Heart right ventricle (tissue), 16 donors: Measurements from ENCODE around the gene SLAMF7. TPM values are rescaled to one million over a fixed set of nuclear protein-coding genes. Genes with fewer than 3 reads are reported as not detected.
A peak's percentile ranks its signal among the peaks of the same experiment; 100 is the strongest.

Experiments
- ATAC-seq, 8 donors: fragments of 200-7000 bp; cut with Tn5 transposase; one replicate each; pipeline ENCODE4 v1.9.1; 2020; ENCODE audit warnings: mild to moderate bottlenecking in 8 of 8, moderate library complexity in 8 of 8, moderate number of reproducible peaks in 1 of 8
- DNase-seq, 2 donors: peaks; one replicate each; pipeline ENCODE4 v3.0.0-alpha.2; 2020
- H3K27ac ChIP-seq, 10 donors: fragments of 200-600 bp; sonication (generic) in 2 of 10; one replicate each; pipeline versions ENCODE4 v1.5.0 to v1.8.0; 2020 to 2022; ENCODE audit warnings: mild to moderate bottlenecking in 3 of 10
- H3K27me3 ChIP-seq, 7 donors: fragments of 200-600 bp; one replicate each; pipeline ENCODE4 v1.8.0; 2021 to 2022; ENCODE audit warnings: mild to moderate bottlenecking in 2 of 7
- H3K36me3 ChIP-seq, 9 donors: fragments of 200-600 bp; sonication (generic) in 1 of 9; one replicate each; pipeline versions ENCODE4 v1.5.0 to v1.8.0; 2020 to 2022; ENCODE audit warnings: mild to moderate bottlenecking in 2 of 9
- H3K4me1 ChIP-seq, 9 donors: fragments of 200-600 bp; sonication (generic) in 1 of 9; one replicate each; pipeline versions ENCODE4 v1.5.0 to v1.8.0; 2020 to 2022; ENCODE audit warnings: mild to moderate bottlenecking in 4 of 9
- H3K4me3 ChIP-seq, 10 donors: fragments of 200-600 bp; sonication (generic) in 2 of 10; one replicate each; pipeline versions ENCODE4 v1.5.0 to v1.8.0; 2020 to 2022; ENCODE audit warnings: mild to moderate bottlenecking in 7 of 10, moderate library complexity in 2 of 10
- H3K9me3 ChIP-seq, 11 donors: fragments of 200-600 bp in 10 of 11; sonication (generic) in 2 of 11; one replicate each; pipeline versions ENCODE4 v1.5.0 to v1.8.0; 2013 to 2022; ENCODE audit warnings: mild to moderate bottlenecking in 2 of 11, control low read depth in 1 of 11, moderate library complexity in 1 of 11
- CTCF ChIP-seq, 9 donors: fragments of 200-600 bp; sonication (generic) in 2 of 9; IDR thresholded peaks; one replicate each; pipeline versions ENCODE4 v1.5.0 to v1.8.0; 2021 to 2022; ENCODE audit warnings: antibody characterized with exemption in 9 of 9, mild to moderate bottlenecking in 5 of 9, moderate library complexity in 1 of 9
- WGBS, 2 donors: extraction: QIAGEN DNeasy Blood & Tissue Kit; methylation state at CpG; one replicate each; pipeline ENCODE4 v1.1.7; 2013; ENCODE audit warnings: inconsistent platforms in 1 of 2; 5-methylcytosine and 5-hydroxymethylcytosine counted together
- intact Hi-C, 10 donors: fragments of 100-400 bp; cut with DNase I; formaldehyde crosslinking; loops; one replicate each; pipeline versions ENCODE4 v1.11.1 to v1.14.2; 2022
- polyA plus RNA-seq, 2 donors: library from polyadenylated mRNA; stranded (reverse); fragments of 200-250 nt; gene quantifications; one replicate each; pipeline ENCODE4 v1.2.3, GENCODE V29; 2013
- total RNA-seq, 10 donors: library from RNA; stranded (reverse); fragmentation: NEBNext Ultra II Directional in 3 of 10; extraction: Animal tissue kit (Norgen Biotek cat#: 25700) in 3 of 10; gene quantifications; one replicate each; pipeline versions ENCODE4 v1.2.1 to v1.2.4, GENCODE V29; 2021 to 2023
- donor health status: Arrhythmogenic right ventricular cardiomyopathy.
- donor health status: ischemic (EF 13 %, LVEDD 7.1; RV severe dilation, severe dysfunction).
- donor health status: healthy with polysubstance abuse.
- donor health status: DM: no; HTN: yes; CAD: no.
- donor health status: DM: no; HTN: no; CAD: no.
- donor health status: ischemic (EF 25% LVEDD 6.9; RV normal size, moderate dysfunction).
- donor health status: ischemic (EF 25% LVEDD 5.7; RV mildly dilated, moderate dysfunction).
- donor health status: healthy.
- donor health status: DM: yes; HTN: yes; CAD: no.
- donor health status: Ischemic cardiomyopathy.
- donor health status: ischemic (EF 35%, LVEDD 5.7; RV mildly dilated, moderate dysfunction).
- donor health status: nonischemic (EF 11% LVEDD 7.7; RV severe dilation, severe dysfunction).
- donor health status: DM: yes; HTN: yes; CAD: no.
- donor health status: PGD.
- donor health status: ischemic (EF 29% LVEDD 5.4; RV normal size, mild dysfunction).
- donor health status: nonischemic (EF 23%, LVEDD 6.1; RV moderate dilation, normal function).

SLAMF7 gene
- total and polyA plus RNA-seq, 12 donors = 0.11 to 19.4 (median 0.28) TPM

GRCh38 chr1:160767395-160768294 is 28.6 kb downstream of the SLAMF7 start:
- 56 to 65% methylated on average over 8 of the region's 8 CpGs for WGBS, 2 donors
- intact Hi-C loops = loop anchor here in 1 of 10 donors (5.0 kb wide), 1 partner anchor 40 kb away; no protein-coding TSS in a partner anchor
- Histone ChIP-seq H3K27me3 (peaks cover 0 to 4% (median 0%) of the 10 kb centered on the region in 7 donors), H3K9me3 (peaks cover 0 to 2% (median 0%) of the 10 kb centered on the region in 11 donors), H3K4me3 (peak overlapping the region in 4 of 10 donors; percentile 11 to 34 (median 24)), H3K4me1 (peaks cover 0 to 22% (median 0%) of the 10 kb centered on the region in 9 donors), H3K36me3 (no peaks in the 10 kb centered on the region), H3K27ac (peak overlapping the region in 1 of 10 donors; percentile 83)
- peak in 2 of 8 donors; percentile 11 to 27 for ATAC-seq
- TF ChIP-seq CTCF (IDR thresholded peaks at IDR 0.05) = no peak
- DNase-seq = no peak

- peak in 6 of 8 donors; percentile 55 to 72 (median 62) for ATAC-seq
- DNase-seq = peak; percentile 38 to 41
- Histone ChIP-seq H3K4me3 (peak overlapping the region in 4 of 10 donors; percentile 11 to 34 (median 24)), H3K27me3 (peaks cover 0 to 10% (median 2%) of the 10 kb centered on the region in 7 donors), H3K36me3 (no peaks in the 10 kb centered on the region), H3K4me1 (peaks cover 0 to 22% (median 0%) of the 10 kb centered on the region in 9 donors), H3K9me3 (peaks cover 0 to 2% (median 0%) of the 10 kb centered on the region in 11 donors), H3K27ac (peak overlapping the region in 1 of 10 donors; percentile 83)
- intact Hi-C loops = loop anchor here in 1 of 10 donors (5.0 kb wide), 1 partner anchor 41 kb away; no protein-coding TSS in a partner anchor
- peak in 6 of 9 donors; percentile 28 to 78 (median 38) for TF ChIP-seq CTCF (IDR thresholded peaks at IDR 0.05)
These were observed 29.2 kb downstream of the SLAMF7 start for GRCh38 chr1:160768295-160768657.

- Histone ChIP-seq H3K4me1 (peaks cover 0 to 13% (median 0%) of the 10 kb centered on the region in 9 donors), H3K9me3 (peaks cover 0 to 2% (median 0%) of the 10 kb centered on the region in 11 donors), H3K27me3 (peaks cover 0 to 19% (median 12%) of the 10 kb centered on the region in 7 donors), H3K27ac (no peak overlapping the region), H3K36me3 (no peaks in the 10 kb centered on the region), H3K4me3 (no peak overlapping the region)
- WGBS, 2 donors = 86 to 90% methylated on average over 1 of the region's 1 CpG
- no peak for TF ChIP-seq CTCF (IDR thresholded peaks at IDR 0.05)
- intact Hi-C loops = no loop called here
- no peak for ATAC-seq
- no peak for DNase-seq
These were observed 33.3 kb downstream of the SLAMF7 start for GRCh38 chr1:160772331-160772730.

- ATAC-seq (no peak), DNase-seq (no peak)
- H3K27me3 ChIP-seq = peaks cover 0 to 19% (median 12%) of the 10 kb centered on the region in 7 donors
- intact Hi-C loops = no loop called here
- no peaks in the 10 kb centered on the region for H3K36me3 ChIP-seq
- H3K4me3 ChIP-seq = no peak overlapping the region
- no peak for TF ChIP-seq CTCF (IDR thresholded peaks at IDR 0.05)
- H3K9me3 ChIP-seq = peaks cover 0 to 2% (median 0%) of the 10 kb centered on the region in 11 donors
- H3K4me1 ChIP-seq = peaks cover 0 to 5% (median 0%) of the 10 kb centered on the region in 9 donors
- 85 to 86% methylated on average over 3 of the region's 3 CpGs for WGBS, 2 donors
- no peak overlapping the region for H3K27ac ChIP-seq
These were observed 34.0 kb downstream of the SLAMF7 start for GRCh38 chr1:160773093-160773492.
